ENCODE results near the gene ST7. TPM values are rescaled to one million over a fixed set of nuclear protein-coding genes. Genes with fewer than 3 reads are reported as not detected.

The ST7 gene
- total RNA-seq, 1 donor from 2014 or later, result 107 TPM

DNA sequence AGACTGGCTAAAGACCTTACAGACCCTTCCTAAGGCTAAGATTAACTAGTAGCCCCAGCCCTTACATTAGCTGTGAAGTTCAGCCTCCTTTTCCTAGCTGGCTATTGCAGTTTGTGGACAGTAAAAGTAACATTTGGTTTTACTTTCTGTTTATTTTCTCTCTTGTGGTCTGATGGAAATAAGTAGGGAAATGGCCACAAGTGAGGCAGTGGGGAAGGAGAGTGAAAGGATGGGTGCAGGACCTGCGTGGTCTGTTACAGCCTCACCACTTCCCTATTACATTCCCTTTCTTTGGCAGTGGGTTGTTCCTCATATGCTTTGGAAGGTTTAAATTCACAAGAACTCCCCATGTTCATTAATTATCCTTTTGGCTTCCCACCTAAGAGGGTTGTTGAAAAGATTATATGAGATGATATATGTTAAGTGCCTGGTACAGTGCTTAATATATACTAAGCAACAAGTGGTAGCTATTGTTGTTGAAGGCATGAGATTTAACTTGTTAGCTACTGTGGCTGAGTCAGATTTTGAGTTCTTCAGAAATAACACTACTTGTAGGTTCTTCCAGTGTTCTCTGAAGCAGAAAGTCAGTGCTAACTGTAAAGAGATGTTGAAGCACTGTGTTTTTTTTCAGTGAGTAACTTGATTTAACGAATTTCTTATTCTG is 181.7 kb downstream of the ST7 start:
- Mint-ChIP-seq H3K4me3 (ENCODE audit: unreplicated experiment) (no peak overlapping the region), H3K27ac (ENCODE audit: unreplicated experiment) (no peak overlapping the region), H3K36me3 (ENCODE audit: unreplicated experiment) (peaks cover 9% of the 10 kb centered on the region), H3K4me1 (ENCODE audit: low read depth, unreplicated experiment) (peaks cover 5% of the 10 kb centered on the region), H3K27me3 (ENCODE audit: unreplicated experiment) (peaks cover 2% of the 10 kb centered on the region), H3K9me3 (ENCODE audit: unreplicated experiment) (peaks cover 3% of the 10 kb centered on the region)
- DNase-seq, result no peak
- TF ChIP-seq, protein P1, sequence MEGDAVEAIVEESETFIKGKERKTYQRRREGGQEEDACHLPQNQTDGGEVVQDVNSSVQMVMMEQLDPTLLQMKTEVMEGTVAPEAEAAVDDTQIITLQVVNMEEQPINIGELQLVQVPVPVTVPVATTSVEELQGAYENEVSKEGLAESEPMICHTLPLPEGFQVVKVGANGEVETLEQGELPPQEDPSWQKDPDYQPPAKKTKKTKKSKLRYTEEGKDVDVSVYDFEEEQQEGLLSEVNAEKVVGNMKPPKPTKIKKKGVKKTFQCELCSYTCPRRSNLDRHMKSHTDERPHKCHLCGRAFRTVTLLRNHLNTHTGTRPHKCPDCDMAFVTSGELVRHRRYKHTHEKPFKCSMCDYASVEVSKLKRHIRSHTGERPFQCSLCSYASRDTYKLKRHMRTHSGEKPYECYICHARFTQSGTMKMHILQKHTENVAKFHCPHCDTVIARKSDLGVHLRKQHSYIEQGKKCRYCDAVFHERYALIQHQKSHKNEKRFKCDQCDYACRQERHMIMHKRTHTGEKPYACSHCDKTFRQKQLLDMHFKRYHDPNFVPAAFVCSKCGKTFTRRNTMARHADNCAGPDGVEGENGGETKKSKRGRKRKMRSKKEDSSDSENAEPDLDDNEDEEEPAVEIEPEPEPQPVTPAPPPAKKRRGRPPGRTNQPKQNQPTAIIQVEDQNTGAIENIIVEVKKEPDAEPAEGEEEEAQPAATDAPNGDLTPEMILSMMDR (IDR thresholded peaks at IDR 0.05; ENCODE audit: partially characterized antibody, unreplicated experiment), result no peak

DNA sequence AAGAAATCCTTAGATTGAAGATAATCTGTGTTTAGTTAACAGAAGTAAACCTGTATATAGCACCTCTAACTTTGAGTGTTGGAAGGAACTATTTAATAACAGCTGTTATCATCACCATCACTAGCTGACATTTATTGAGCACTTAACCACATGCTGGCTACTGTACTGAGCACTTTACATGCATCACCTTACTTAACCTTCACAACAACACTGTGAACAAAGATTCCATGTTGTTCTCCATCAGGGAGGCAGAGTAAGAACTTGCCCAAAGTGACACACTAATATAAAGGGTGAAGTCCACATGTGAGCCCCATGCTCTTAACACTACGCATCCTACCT is 182.2 kb downstream of the ST7 start:
- peaks cover 2% of the 10 kb centered on the region for H3K27me3 Mint-ChIP-seq (ENCODE audit: unreplicated experiment)
- H3K36me3 Mint-ChIP-seq (ENCODE audit: unreplicated experiment), result peaks cover 9% of the 10 kb centered on the region
- TF ChIP-seq, protein P1 (IDR thresholded peaks at IDR 0.05; ENCODE audit: partially characterized antibody, unreplicated experiment), result no peak
- no peak overlapping the region for H3K27ac Mint-ChIP-seq (ENCODE audit: unreplicated experiment)
- no peak for DNase-seq
- H3K4me3 Mint-ChIP-seq (ENCODE audit: unreplicated experiment), result no peak overlapping the region
- H3K4me1 Mint-ChIP-seq (ENCODE audit: low read depth, unreplicated experiment), result peaks cover 2% of the 10 kb centered on the region
- H3K9me3 Mint-ChIP-seq (ENCODE audit: unreplicated experiment), result peaks cover 3% of the 10 kb centered on the region

DNA sequence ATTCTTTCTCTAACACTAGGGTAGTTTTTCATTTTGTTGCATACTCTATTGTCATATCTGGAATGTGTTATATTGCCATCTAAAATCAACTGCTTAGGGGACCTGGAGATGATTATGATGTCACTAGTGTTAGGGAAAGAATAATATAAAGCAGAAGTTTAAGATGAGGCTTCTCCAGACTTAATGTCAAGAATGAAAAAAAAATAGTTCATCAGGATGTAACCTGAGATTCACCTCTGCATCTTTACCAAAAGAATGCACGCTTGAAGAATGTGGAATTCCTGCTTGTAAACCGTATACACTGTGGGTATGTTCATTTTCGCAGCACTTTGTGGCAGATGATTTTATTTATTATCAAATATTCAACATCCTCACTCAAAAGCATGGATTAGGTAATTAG is 184.6 kb downstream of the ST7 start:
- no peak overlapping the region for H3K4me3 Mint-ChIP-seq (ENCODE audit: unreplicated experiment)
- no peak for DNase-seq
- H3K4me1 Mint-ChIP-seq (ENCODE audit: low read depth, unreplicated experiment), result peaks cover 2% of the 10 kb centered on the region
- H3K27me3 Mint-ChIP-seq (ENCODE audit: unreplicated experiment), result no peaks in the 10 kb centered on the region
- peaks cover 10% of the 10 kb centered on the region for H3K36me3 Mint-ChIP-seq (ENCODE audit: unreplicated experiment)
- H3K27ac Mint-ChIP-seq (ENCODE audit: unreplicated experiment), result no peak overlapping the region
- TF ChIP-seq, protein P1 (IDR thresholded peaks at IDR 0.05; ENCODE audit: partially characterized antibody, unreplicated experiment), result no peak
- H3K9me3 Mint-ChIP-seq (ENCODE audit: unreplicated experiment), result no peaks in the 10 kb centered on the region

DNA sequence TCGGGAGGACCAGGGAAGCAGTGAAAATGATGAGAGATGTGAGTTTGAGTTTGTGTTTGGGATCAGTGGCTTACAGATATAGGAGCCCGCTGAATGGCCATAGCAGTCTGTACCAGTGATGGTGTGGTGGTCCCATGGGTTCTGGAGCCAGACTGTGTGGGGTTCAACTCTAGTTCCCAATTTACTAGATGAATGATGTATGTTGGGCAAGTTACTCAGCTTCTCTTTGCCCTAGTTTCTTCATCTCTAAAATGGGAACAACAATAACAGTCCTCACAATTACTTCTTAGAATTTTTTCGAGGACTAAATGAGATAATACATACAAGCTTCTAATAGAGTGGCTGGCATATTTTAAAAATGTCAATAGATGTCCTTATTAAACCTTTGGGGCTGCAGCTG is 185.2 kb downstream of the ST7 start:
- H3K9me3 Mint-ChIP-seq (ENCODE audit: unreplicated experiment), result no peaks in the 10 kb centered on the region
- H3K27me3 Mint-ChIP-seq (ENCODE audit: unreplicated experiment), result peaks cover 2% of the 10 kb centered on the region
- DNase-seq, result no peak
- no peak overlapping the region for H3K27ac Mint-ChIP-seq (ENCODE audit: unreplicated experiment)
- TF ChIP-seq, protein P1 (IDR thresholded peaks at IDR 0.05; ENCODE audit: partially characterized antibody, unreplicated experiment), result no peak
- H3K4me3 Mint-ChIP-seq (ENCODE audit: unreplicated experiment), result no peak overlapping the region
- peaks cover 16% of the 10 kb centered on the region for H3K36me3 Mint-ChIP-seq (ENCODE audit: unreplicated experiment)
- peaks cover 2% of the 10 kb centered on the region for H3K4me1 Mint-ChIP-seq (ENCODE audit: low read depth, unreplicated experiment)

DNA sequence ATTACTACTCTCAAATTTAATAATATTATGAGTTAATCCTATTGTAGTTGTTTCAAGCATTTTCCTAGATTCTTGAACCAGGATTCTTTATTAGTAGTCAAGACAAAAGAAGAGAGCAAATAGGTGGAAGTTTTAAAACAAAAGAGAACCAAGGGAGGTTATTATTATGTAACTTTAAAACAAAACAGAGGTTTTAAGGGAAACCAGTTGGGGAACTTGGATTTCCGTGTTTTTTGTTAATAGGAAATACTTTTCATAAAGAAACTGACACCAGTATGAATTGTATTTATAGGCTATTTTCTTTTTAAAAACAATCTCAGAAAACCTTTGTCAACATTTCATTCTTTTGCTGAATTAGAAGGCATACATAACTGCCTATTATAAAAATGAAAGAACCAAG is 185.7 kb downstream of the ST7 start:
- peaks cover 2% of the 10 kb centered on the region for H3K4me1 Mint-ChIP-seq (ENCODE audit: low read depth, unreplicated experiment)
- no peak for DNase-seq
- peaks cover 12% of the 10 kb centered on the region for H3K36me3 Mint-ChIP-seq (ENCODE audit: unreplicated experiment)
- peaks cover 2% of the 10 kb centered on the region for H3K27me3 Mint-ChIP-seq (ENCODE audit: unreplicated experiment)
- no peaks in the 10 kb centered on the region for H3K9me3 Mint-ChIP-seq (ENCODE audit: unreplicated experiment)
- no peak overlapping the region for H3K4me3 Mint-ChIP-seq (ENCODE audit: unreplicated experiment)
- no peak overlapping the region for H3K27ac Mint-ChIP-seq (ENCODE audit: unreplicated experiment)
- TF ChIP-seq, protein P1 (IDR thresholded peaks at IDR 0.05; ENCODE audit: partially characterized antibody, unreplicated experiment), result no peak
